ENCODE data around the gene RNF41.
"Not testable (repeated sequence)": the region's sequence is repeated elsewhere in the genome, so short reads cannot be mapped to it uniquely, and the experiment has no call there.

The RNF41 gene

DNA sequence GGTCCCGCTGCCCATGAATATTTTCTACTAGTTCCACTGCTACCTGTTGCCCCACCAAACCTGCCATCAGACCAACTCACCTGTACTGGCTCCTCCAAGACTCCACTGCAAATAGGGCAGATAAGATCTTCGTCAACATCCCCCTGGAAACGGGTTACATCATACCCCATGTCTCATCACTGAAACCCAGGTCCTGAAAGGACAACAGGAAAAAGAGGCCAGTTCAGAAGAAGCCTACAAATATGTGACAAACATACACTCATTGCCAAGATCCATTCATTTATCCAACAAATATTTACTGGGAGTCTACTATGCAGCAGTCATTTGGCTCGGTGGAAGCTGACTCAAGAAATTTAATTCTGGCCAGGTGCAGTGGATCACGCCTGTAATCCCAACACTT is 7.8 kb downstream of the RNF41 start:
- DNase-seq (ENCODE audit: low read depth in 2 of 3, low spot score in 2 of 3), result no peak

DNA sequence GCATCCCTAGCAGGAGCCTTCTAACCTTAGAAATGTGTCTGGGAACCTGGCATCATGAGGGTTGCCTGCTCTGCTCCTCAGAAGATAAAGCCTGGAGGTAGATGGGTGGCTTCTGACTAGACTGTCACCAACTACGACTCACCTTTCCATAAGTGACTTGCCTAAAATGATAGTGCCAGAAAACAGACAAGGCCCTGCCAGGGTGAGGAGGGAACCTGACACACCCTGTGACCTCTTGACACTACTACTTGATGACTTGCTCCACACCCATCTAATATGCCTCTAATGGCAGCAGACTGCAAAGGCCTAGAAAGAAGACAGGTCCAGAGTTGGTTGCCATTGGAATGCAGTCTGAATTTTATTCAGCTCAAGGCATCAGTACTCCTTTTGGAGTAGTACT is 9.4 kb downstream of the RNF41 start:
- DNase-seq (ENCODE audit: low read depth in 2 of 3, low spot score in 2 of 3), result no peak

DNA sequence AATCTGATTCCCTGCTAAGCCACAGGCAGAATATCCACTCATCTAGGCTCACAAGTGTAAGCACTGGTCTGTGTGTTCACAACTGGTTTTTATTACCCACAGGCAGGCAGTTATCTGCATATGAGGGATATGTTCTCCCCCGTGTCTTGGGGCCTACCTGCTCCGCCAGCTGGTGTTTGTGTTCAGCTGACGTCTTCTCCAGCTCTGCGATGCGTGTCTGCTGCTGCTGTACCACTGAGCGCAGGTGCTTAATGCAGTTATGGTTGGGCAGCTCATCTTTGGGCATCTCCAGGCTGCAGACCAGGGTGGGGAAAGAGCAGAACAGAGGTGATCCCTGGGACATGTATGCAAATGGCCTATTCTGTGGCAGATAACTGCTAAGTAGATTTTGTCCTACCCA is 13.7 kb downstream of the RNF41 start:
- DNase-seq (ENCODE audit: low read depth in 2 of 3, low spot score in 2 of 3), result no peak

DNA sequence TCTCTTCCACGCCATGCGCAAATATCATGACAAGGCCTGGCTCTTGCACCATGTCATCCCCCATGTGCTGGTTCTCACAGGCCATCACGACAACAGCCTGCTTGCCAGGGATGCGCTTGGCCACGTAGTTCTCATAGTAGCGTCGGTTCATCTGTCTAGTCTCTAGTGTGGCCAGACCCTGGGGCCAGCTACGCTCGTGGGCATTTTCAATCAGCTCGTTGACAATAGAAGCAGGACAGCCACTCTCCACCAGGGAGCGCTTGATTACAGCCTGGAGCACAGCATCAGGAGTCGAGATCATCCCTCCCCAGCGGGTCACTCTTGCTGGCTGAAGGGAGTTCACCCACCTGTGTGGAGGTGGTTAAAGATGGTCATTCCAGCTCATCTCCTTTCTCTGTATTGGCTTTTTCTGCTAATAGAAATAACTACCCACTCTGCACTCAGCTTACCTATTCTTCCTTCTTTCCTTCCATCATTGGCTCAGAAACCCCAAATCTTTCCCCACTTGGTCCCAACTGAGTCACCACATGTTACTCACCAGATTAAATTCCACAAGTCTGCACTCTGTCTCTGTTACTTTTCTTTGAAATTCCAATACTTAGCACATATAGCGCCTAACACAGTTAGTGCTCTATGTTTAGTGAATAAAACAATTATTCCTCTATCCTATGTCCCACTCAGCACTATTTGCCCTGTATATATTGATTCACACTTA is 15.1 kb downstream of the RNF41 start:
- DNase-seq (ENCODE audit: low read depth in 2 of 3, low spot score in 2 of 3), result no peak

DNA sequence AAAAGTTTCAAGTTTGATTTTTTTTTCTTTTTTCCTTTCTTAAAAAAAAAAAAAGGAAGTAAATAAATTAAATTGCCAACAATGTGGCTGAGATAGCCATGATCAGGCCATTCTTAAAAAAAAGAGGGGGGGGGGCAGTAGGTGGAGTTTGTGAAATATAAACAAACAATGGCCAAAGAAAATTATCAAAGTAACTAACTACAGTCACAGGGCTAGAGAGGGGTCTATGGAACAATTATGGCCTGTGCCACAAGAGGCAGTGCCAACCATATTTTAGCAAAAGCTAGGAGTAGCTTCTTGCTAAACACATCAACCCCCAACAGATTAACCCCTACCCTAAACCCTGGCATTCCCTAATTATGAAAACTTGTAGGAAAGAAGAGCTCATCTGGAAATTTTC is 16.3 kb downstream of the RNF41 start:
- no peak for DNase-seq (ENCODE audit: low read depth in 2 of 3, low spot score in 2 of 3)

DNA sequence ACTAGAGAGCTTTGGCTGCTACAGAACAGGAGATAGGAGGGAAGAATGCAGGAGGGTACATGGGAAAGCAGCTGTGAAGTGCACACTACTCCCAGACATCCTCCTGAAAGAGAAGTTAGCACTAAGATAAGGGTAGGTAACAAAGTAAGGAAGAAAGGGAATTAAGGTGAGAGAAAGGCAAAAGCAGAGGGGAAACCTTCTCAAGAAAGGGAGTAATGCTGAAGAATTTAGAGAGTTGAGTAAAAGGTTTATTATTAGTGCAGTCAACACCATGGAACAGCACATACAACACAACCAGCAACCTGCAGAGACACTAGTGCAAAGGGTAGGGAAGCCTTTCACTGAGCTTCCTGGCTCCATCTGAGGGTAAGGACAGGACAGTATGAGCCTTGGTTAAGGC is 17.4 kb downstream of the RNF41 start:
- no peak for DNase-seq (ENCODE audit: low read depth in 2 of 3, low spot score in 2 of 3)

DNA sequence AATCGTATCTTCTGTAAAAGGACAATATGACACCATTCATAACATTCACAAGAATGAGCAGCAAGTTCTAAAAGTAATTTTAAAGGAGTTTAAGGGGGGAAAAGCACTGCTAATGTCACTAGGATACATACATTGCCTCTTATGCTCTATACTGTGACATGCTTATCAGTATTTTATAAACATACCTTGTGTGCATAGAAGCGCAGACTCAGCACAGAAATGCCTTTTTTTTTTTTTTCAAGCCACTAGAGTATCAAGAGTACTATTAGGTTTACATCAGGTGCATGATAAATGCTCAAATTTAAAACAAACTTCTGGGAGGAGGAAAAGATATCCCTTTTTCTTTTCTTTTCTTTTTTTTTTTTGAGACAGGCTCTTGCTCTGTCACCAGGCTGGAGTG is 18.9 kb downstream of the RNF41 start:
- DNase-seq (ENCODE audit: low read depth in 2 of 3, low spot score in 2 of 3), result no peak

DNA sequence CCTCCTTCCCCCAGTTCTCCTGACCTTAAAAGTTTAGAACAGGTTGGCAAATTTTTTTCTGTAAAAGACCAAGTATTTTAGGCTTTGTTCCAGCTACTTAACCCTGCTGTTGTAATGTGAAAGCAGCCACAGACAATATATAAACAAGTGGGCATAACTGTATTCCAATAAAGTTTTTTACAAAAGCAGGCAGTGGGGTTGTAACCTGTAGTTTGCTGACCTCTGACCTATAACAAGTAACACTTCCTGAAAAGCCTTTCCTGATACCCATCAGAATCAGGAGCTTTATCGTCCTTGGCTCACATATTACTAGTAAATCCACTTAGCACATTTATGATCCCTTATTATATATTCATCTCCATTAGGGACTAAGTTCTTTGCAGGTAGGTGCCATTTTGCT is 19.4 kb downstream of the RNF41 start:
- DNase-seq (ENCODE audit: low read depth in 2 of 3, low spot score in 2 of 3), result no peak

DNA sequence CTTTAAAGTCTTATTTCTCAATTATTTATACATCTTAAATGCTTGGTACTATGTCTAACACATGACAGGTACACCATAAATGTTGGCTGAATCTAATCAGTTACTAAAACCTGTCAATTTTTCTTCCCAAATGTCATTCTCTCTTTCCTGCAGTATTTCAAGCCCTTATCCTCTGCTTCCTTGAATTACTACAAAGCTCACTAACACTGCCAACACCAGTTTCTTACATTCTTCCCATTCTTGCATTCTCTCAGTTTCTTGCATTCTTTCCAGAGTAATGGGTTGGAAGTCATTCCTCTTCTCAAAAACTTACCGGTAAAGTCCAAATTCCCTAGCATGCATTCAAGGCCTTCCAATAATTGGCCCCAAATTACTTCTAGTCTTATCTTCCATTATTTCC is 22.9 kb downstream of the RNF41 start:
- DNase-seq (ENCODE audit: low read depth in 2 of 3, low spot score in 2 of 3), result no peak

DNA sequence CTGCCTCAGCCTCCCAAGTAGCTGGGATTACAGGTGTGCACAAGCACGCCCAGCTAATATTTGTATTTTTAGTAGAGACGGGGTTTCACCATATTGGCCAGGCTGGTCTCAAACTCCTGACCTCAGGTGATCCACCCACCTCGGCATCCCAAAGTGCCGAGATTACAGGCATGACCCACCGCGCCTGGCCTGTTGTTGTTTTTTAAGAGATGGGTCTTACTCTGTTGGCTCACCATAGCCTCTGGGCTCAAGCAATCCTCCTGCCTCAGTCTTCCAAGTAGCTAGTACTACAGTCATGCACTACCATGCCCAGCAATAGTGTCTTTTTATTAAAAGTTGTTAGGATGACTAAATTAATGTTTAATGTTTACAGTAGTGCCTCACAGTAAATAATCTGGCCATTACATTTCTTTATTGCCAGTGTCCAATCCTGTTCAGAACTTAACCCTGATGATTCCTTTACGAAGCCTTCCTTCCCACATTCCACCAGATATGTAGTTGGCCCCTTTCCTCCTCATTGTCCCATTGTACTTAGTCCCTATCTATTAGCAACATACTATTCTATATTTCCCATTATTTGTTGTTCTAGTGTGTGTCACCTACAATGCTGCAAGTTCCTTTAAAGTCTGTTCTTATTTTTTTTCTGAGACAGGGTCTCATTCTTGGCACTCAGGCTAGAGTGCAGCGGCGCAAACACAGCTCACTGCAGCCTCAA is 23.6 kb downstream of the RNF41 start:
- no peak for DNase-seq (ENCODE audit: low read depth in 2 of 3, low spot score in 2 of 3)

DNA sequence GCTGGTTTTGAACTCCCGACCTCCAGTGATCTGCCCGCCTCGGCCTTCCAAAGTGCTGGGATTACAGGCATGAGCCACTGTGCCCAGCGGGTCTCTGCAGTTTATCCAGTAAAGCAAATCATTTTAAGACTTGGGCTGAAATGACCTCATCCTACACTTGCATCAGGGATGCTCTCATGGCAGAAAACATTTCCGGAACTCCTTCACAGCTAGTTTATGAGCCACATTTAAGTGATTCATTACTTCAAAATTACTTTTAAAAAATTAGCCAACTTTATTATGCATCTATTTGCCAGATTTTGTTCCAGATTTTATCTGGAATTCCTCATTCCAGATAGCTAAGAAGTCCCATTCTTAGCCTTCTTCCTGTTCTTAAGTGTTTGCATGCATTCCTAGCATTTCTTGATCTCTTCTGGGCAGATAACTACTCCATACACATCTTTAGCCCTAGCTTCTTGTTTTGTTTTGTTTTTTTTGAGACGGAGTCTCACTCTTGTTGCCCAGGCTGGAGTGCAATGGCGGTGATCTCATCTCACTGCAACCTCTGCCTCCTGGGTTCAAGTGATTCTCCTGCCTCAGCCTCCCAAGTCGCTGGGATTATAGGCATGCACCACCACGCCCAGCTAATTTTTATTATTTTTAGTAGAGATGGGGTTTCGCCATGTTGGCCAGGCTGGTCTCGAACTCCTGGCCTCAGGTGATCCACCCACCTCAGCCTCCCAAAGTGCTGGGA is 24.7 kb downstream of the RNF41 start:
- not testable (repeated sequence) for DNase-seq (ENCODE audit: low read depth in 2 of 3, low spot score in 2 of 3)

DNA sequence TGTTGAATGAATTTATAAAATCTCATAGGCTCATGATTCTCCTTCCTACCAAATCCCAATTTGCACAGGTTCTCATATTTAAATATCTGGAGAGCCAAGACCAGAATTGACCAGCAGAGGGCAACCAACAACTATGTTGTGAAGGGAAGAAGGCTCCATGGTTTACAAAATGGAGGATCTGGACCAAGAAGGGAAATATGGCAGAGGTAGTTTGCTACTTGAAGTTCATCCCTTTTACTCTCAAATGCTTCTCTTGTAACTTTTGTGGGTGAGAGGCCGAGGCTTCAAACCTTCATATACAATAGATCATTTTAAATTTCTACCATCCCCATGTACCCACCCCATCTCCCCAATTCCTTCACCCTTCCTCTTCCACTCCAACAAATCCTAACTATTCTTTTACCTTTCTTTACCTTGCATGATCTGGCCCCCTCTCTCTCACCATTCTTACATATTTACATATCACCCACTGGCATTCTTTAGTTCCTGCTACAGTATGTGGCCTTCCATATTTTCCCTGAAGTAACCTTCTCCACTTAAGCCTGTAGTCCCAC is 28.6 kb downstream of the RNF41 start:
- DNase-seq (ENCODE audit: low read depth in 2 of 3, low spot score in 2 of 3), result peak in 1 of 3 experiments; percentile 33

DNA sequence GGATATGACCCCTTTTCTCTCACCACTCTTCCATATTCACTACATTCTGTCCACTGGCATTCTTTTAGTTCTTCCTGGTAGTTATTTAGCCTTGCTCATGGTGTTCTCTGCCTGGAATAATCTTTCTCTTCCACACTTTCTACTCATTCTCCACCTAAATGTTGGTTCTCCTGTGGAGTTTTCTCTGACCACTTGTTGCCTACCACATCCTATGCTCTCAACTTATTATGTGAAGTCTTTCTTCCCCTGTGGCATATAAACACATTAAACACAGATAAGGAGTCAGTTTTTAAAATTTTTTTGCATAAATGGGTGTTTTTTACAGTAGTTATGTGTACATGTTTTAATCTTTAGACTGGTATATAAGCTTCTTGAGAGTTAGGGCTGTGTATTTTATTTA is 29.1 kb downstream of the RNF41 start:
- DNase-seq (ENCODE audit: low read depth in 2 of 3, low spot score in 2 of 3), result no peak

DNA sequence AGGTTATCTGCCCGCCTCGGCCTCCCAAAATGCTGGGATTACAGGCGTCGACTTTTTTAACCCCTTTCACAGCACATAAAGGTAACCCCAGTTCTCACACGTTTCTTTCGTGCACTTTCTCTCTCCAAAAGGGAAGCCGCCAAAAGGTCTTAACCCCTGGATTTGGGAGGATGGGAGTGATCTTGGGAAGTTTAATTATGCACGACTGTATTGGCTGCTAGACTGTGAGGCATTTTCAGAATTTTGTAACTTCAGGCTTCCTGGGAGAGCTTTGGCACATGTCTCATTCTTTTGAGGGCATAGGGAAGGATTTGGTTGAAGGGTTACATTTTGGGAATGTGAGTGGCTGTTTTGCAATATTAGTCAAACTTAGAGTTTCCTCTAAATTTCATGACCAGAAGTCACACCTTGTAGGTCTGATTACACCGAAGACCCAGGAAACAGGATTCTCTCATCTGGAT is 31.0 kb downstream of the RNF41 start:
- no peak for DNase-seq (ENCODE audit: low read depth in 2 of 3, low spot score in 2 of 3)

DNA sequence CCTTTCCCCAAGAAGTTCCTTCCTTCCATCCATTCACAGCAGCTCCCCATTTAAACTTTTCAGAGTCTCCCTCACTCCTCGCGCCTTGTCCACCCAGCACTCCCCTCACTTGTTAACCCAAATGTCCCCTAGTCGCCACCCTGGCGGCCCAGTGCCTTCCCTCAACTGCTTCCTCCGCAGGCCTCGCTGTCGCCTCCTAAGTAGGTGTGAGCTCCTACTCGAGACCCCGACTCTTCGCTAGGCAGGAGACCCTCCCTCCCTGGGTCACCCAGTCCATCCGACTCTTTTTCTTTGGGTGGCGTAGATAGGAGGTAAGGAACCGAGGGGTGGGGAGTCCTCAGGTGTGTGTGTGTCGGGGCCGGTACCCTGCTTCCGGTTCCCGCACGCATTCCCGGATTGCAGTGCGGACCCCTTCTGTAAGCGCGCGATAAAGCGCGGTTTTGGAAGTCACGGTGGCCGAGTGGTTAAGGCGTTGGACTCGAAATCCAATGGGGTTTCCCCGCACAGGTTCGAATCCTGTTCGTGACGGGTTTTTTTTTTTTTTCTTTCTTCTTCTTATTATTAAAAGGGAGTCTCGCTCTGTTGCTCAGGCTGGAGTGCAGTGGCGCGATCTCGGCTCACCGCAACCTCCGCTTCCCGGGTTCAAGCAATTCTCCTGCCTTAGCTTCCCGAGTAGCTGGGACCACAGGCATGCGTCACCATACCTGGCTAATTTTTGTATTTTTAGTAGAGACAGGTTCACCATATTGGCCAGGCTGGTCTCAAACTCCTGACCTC is 31.6 kb downstream of the RNF41 start:
- peak; percentile 81 to 99 (median 98) for DNase-seq (ENCODE audit: low read depth in 2 of 3, low spot score in 2 of 3)

DNA sequence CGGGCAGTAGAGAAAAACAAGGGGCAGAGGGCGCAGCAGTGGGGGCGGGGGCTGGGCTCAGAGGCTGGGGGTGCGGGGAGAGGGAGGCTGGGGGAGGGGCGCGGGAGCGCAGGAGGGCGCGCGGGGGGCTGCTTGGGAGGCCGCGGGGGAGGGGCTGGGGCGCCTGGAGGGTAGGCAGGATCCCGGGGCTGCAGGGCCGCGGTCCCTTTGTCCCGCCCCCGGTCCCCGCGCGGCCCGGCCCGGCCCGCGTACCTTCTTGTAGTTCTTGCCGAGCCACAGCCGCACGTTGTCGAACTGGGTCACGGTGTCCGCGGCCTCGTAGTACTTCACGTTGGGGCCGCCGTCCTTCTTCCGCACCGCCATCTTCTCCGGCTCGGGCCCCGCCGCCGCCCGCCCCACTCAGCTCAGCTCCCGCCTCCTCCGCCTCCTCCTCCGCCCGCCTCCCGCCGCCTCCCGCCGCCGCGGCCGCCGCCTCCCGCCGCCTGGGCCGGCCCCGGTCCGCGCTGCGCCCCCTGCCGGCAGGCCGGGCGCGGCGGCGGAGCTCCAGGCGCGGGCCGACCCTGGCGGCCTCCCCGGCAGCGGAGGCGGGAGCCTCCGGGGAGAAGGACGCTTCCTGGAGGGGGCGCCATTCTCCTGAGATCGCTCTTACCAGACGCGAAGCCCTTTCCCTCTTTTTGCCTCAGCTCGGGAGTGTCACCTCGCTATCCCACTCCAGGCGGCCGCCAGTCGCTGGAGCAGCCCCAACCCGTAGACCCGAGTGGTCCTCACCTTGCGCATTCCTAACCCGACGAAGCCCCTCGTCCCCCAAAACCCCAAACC is 32.4 kb downstream of the RNF41 start, which contains the start of gene SMARCC2:
Gene SMARCC2, minus strand, starts transcription at position 385 of the 819 bp plus-strand sequence. Its CDS starts 22 bp downstream, at position 363.
- DNase-seq (ENCODE audit: low read depth in 2 of 3, low spot score in 2 of 3), result peak; percentile 66 to 74 (median 73)

DNA sequence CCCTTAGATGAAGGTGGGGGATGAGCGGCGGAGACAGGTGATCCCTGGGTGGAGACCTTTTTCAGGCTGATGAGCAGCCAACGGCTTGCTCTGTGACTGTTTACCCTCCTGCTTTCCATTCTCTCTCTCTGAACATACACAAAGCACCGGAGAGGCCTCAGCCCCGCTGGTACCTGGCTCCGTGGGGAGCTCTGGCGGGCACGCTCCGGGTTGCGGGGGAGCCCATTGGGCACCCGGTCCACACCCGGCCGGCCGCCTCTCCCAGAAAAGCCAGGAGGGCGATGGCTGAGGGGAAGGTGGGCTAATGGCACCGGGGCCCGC is 33.0 kb downstream of the RNF41 start:
- DNase-seq (ENCODE audit: low read depth in 2 of 3, low spot score in 2 of 3), result peak in 1 of 3 experiments; percentile 10

DNA sequence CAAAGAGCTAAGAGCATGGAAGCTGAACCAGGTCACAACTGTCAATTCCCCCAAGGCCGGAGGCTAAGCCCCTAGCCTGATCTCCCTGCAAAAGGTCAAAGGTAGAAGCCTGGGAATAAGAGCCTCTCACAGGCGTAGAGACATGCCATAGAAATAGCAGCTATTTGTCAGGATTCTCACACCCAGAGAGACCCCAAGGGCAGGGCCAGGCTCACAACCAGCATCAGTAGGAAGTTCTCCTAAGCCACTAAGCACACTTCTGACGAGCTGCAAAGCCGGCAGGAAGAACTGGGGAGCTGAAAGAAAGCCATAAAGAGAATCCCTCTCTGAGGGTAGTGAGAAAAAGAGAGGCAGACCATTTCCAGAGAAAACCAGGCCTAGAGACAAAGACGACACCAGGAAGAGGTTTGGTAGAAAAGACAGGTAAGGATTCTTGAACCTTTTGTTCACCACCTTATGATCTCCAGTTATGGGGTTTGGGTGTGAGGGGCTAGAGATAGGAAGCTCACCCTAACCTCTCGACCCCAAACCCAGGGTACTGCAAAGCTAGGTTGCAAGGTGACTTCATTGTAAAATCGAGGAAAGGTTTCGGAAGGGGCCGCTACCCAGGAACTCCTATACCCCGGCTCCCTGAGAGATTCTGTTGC is 33.5 kb downstream of the RNF41 start:
- DNase-seq (ENCODE audit: low read depth in 2 of 3, low spot score in 2 of 3), result no peak

DNA sequence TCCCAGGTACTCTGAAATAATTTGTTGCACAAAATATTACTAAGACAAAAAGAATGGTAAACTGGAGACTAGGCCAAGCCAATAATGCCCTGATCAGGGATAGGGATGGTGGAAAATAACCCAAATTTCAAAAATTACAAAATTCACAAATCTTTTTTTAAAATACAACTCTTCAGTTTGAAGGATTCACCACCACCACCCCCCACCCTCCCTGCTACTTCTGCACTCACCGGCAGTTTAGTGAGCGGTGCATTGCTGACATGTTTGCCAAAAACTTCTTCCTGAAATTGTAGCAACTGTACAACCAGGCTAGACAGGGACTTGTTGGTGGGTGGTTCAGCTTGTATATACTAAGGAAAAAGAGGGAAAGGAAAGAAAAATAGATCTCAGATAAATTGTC is 34.8 kb downstream of the RNF41 start:
- no peak for DNase-seq (ENCODE audit: low read depth in 2 of 3, low spot score in 2 of 3)

DNA sequence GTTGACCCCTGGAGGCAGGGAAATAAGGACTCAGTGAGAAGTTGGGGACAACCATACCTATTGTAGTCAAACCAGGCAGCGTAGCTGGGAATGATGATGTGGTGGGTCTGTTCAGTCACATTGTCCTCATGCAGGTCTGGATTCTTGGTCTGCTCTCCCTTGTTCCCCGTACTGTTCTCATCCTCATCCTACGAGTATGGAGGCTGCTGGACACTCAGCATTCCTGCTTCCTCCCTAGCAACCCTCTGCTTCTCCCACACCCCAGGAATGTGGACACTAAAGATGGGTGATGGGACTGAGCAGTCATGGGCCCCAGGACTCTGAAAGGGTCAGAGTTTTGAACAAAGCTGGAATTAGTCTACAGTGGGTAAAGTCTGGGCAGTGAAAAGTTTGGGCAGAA is 43.4 kb downstream of the RNF41 start:
- no peak for DNase-seq (ENCODE audit: low read depth in 2 of 3, low spot score in 2 of 3)

All from activated CD8-positive, alpha-beta memory T cell treated with anti-CD3 and anti-CD28 coated beads for 48 hours (primary cell).